ENCODE results near the gene SUPT3H. TPM values are rescaled to one million over a fixed set of nuclear protein-coding genes. Genes with fewer than 3 reads are reported as not detected.

SUPT3H gene
- total and polyA plus RNA-seq, 4 donors = 0.85 to 4.8 (median 2.4) TPM

DNA sequence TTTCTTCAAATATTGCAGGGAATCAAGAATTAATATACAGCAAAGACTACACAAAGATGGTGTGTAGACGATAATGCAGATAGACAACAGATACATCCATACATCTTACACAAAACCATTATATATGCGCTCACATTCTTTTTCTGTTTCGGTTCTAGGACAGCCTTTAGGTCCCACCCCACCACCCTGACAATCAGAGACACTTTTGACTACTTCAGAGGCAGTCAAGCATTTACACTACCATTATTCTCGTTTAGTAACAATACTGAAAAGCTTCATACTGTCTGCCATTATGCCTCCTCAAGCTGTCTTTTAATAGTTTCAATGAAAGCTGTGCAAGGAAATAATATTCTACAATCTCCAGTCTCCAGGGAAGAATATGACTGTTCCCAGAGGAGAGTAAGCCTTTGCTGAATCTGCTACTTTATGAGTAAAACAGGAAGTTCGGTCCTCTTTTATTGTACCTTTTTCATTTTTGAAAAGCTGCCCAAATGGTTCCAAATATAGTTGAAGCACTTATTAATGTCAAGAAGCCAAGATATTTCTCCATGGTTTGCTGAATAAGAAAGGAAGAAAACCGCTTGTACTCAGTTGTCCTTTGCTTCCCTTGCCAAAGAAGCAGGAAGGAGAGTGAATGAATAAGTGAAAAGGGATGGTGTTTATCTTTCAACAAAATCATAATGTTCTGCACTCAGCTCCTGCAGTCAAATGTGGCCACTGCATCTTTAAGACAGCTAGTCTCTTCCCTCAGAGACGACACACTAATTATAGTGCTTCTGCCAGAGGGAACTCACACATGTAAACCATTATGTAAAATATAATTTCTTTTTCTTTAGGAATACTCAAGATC, 521.9 kb downstream of the SUPT3H start:
- H3K9me3 ChIP-seq (ENCODE audit: control insufficient read depth in 4 of 4, low read length in 3 of 4) = no peaks in the 10 kb centered on the region
- WGBS = 74% methylated on average over 7 of the region's 7 CpGs
- no peak overlapping the region for H3K4me3 ChIP-seq (ENCODE audit: low read depth in 1 of 3, low read length in 3 of 3)
- H3K36me3 ChIP-seq (ENCODE audit: control insufficient read depth in 4 of 4, insufficient read depth in 3 of 4, low read depth in 1 of 4, low read length in 3 of 4) = no peaks in the 10 kb centered on the region
- no peak for DNase-seq (ENCODE audit: low spot score)
- H3K27me3 ChIP-seq (ENCODE audit: control insufficient read depth in 4 of 4, insufficient read depth in 4 of 4, low read length in 3 of 4) = no peaks in the 10 kb centered on the region
- H3K27ac ChIP-seq (ENCODE audit: low read depth in 1 of 2, low read length in 2 of 2) = no peak overlapping the region
- H3K9ac ChIP-seq (ENCODE audit: low read depth in 1 of 2, low read length in 2 of 2) = no peak overlapping the region
- no peak for TF ChIP-seq RXRA (IDR thresholded peaks at IDR 0.05)
- TF ChIP-seq HNF4G (IDR thresholded peaks at IDR 0.05) = no peak
- TF ChIP-seq, protein P1, sequence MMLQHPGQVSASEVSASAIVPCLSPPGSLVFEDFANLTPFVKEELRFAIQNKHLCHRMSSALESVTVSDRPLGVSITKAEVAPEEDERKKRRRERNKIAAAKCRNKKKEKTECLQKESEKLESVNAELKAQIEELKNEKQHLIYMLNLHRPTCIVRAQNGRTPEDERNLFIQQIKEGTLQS (IDR thresholded peaks at IDR 0.05) = no peak
- no peak for TF ChIP-seq YY1 (IDR thresholded peaks at IDR 0.05)
- no peak for TF ChIP-seq NR2F2 (IDR thresholded peaks at IDR 0.05)
- no peaks in the 10 kb centered on the region for H3K4me1 ChIP-seq (ENCODE audit: control insufficient read depth in 4 of 4, insufficient read depth in 4 of 4, low read length in 3 of 4)

DNA sequence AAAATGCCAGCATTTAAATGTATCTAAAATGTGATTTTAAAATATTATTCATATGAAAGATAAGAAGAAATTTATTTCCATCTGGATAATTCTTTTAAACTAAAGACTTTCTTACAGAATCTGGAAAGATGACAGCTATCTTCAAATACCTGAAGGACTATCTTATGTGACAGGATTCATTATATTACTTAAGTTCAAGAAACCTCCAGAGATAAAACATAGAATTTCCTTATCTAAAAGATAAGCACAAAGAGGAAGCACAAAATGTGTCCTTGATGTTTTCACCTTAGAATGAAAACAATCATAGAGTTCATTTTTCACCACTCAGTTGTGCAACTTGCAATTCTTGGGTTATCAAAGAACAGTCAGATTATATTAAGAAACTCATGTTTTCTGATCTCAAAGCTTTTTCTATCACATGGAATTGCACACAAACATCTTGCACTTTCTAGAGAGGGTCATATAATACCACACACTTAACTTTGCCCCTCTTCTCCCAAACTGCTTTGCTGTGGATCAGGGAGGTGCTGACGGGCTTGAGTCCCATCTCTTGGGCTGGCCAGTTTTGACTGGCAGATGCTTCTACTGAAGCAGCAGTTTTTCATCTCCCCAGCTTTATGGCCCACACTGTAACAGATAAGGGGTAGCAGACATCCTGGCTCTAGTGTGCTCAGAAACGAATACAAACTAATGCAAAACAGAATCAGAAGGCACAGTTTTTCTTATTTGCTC, 522.9 kb downstream of the SUPT3H start:
- TF ChIP-seq, protein P2, sequence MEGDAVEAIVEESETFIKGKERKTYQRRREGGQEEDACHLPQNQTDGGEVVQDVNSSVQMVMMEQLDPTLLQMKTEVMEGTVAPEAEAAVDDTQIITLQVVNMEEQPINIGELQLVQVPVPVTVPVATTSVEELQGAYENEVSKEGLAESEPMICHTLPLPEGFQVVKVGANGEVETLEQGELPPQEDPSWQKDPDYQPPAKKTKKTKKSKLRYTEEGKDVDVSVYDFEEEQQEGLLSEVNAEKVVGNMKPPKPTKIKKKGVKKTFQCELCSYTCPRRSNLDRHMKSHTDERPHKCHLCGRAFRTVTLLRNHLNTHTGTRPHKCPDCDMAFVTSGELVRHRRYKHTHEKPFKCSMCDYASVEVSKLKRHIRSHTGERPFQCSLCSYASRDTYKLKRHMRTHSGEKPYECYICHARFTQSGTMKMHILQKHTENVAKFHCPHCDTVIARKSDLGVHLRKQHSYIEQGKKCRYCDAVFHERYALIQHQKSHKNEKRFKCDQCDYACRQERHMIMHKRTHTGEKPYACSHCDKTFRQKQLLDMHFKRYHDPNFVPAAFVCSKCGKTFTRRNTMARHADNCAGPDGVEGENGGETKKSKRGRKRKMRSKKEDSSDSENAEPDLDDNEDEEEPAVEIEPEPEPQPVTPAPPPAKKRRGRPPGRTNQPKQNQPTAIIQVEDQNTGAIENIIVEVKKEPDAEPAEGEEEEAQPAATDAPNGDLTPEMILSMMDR (IDR thresholded peaks at IDR 0.05; ENCODE audit: low read depth, low read length, missing input control) = no peak
- TF ChIP-seq YY1 (IDR thresholded peaks at IDR 0.05) (no peak), FOXA2 (IDR thresholded peaks at IDR 0.05) (no peak), FOXA1 (IDR thresholded peaks at IDR 0.05) (no peak), EGR1 (IDR thresholded peaks at IDR 0.05; ENCODE audit: low read depth in 2 of 2) (no peak), RXRA (IDR thresholded peaks at IDR 0.05) (no peak), NR2F2 (IDR thresholded peaks at IDR 0.05) (no peak), HNF4G (IDR thresholded peaks at IDR 0.05) (no peak), TAF1 (conservative IDR thresholded peaks at IDR 0.05) (no peak), GABPA (IDR thresholded peaks at IDR 0.05 in 1 of 2, conservative IDR thresholded peaks at IDR 0.05 in 1 of 2) (no peak), HNF4A (conservative IDR thresholded peaks at IDR 0.05) (no peak), SP1 (IDR thresholded peaks at IDR 0.05) (no peak), RAD21 (IDR thresholded peaks at IDR 0.05) (no peak)
- TF ChIP-seq, protein P1 (IDR thresholded peaks at IDR 0.05) = no peak
- TF ChIP-seq, protein P3, sequence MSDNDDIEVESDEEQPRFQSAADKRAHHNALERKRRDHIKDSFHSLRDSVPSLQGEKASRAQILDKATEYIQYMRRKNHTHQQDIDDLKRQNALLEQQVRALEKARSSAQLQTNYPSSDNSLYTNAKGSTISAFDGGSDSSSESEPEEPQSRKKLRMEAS (IDR thresholded peaks at IDR 0.05) = no peak
- TF ChIP-seq, protein P4, sequence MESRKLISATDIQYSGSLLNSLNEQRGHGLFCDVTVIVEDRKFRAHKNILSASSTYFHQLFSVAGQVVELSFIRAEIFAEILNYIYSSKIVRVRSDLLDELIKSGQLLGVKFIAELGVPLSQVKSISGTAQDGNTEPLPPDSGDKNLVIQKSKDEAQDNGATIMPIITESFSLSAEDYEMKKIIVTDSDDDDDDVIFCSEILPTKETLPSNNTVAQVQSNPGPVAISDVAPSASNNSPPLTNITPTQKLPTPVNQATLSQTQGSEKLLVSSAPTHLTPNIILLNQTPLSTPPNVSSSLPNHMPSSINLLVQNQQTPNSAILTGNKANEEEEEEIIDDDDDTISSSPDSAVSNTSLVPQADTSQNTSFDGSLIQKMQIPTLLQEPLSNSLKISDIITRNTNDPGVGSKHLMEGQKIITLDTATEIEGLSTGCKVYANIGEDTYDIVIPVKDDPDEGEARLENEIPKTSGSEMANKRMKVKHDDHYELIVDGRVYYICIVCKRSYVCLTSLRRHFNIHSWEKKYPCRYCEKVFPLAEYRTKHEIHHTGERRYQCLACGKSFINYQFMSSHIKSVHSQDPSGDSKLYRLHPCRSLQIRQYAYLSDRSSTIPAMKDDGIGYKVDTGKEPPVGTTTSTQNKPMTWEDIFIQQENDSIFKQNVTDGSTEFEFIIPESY (IDR thresholded peaks at IDR 0.05) = no peak
- TF ChIP-seq, protein P5, sequence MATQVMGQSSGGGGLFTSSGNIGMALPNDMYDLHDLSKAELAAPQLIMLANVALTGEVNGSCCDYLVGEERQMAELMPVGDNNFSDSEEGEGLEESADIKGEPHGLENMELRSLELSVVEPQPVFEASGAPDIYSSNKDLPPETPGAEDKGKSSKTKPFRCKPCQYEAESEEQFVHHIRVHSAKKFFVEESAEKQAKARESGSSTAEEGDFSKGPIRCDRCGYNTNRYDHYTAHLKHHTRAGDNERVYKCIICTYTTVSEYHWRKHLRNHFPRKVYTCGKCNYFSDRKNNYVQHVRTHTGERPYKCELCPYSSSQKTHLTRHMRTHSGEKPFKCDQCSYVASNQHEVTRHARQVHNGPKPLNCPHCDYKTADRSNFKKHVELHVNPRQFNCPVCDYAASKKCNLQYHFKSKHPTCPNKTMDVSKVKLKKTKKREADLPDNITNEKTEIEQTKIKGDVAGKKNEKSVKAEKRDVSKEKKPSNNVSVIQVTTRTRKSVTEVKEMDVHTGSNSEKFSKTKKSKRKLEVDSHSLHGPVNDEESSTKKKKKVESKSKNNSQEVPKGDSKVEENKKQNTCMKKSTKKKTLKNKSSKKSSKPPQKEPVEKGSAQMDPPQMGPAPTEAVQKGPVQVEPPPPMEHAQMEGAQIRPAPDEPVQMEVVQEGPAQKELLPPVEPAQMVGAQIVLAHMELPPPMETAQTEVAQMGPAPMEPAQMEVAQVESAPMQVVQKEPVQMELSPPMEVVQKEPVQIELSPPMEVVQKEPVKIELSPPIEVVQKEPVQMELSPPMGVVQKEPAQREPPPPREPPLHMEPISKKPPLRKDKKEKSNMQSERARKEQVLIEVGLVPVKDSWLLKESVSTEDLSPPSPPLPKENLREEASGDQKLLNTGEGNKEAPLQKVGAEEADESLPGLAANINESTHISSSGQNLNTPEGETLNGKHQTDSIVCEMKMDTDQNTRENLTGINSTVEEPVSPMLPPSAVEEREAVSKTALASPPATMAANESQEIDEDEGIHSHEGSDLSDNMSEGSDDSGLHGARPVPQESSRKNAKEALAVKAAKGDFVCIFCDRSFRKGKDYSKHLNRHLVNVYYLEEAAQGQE (IDR thresholded peaks at IDR 0.05) = no peak
- DNase-seq (ENCODE audit: low spot score) = no peak
- no peaks in the 10 kb centered on the region for H3K36me3 ChIP-seq (ENCODE audit: control insufficient read depth in 4 of 4, insufficient read depth in 3 of 4, low read depth in 1 of 4, low read length in 3 of 4)
- no peak overlapping the region for H3K4me3 ChIP-seq (ENCODE audit: low read depth in 1 of 3, low read length in 3 of 3)
- H3K27ac ChIP-seq (ENCODE audit: low read depth in 1 of 2, low read length in 2 of 2) = no peak overlapping the region
- H3K27me3 ChIP-seq (ENCODE audit: control insufficient read depth in 4 of 4, insufficient read depth in 4 of 4, low read length in 3 of 4) = no peaks in the 10 kb centered on the region
- no peaks in the 10 kb centered on the region for H3K4me1 ChIP-seq (ENCODE audit: control insufficient read depth in 4 of 4, insufficient read depth in 4 of 4, low read length in 3 of 4)
- no peaks in the 10 kb centered on the region for H3K9me3 ChIP-seq (ENCODE audit: control insufficient read depth in 4 of 4, low read length in 3 of 4)
- WGBS = 75% methylated on average over 2 of the region's 2 CpGs
- H3K9ac ChIP-seq (ENCODE audit: low read depth in 1 of 2, low read length in 2 of 2) = no peak overlapping the region
